MCF 10A (cell line): Measurements from ENCODE around the gene GUCY2C. TPM values are rescaled to one million over a fixed set of nuclear protein-coding genes. Genes with fewer than 3 reads are reported as not detected.

Experiments
- BruUV-seq: library from RNA; stranded (reverse); fragments of 400-500 nt; replicated peaks from 2 replicates; lab custom pipeline; 2021; lab: Mats Ljungman, UMichigan
- CTCF ChIA-PET: fragments of 300-600 bp; sonication (Branson Sonifier 250); formaldehyde crosslinking; extraction: SDS; loops from one replicate; lab custom pipeline; 2021; ENCODE audit warnings: antibody characterized with exemption, inconsistent platforms; lab: Yijun Ruan, JAX
- POLR2A ChIA-PET: fragments of 300-600, 350-650 bp; sonication (Branson Sonifier 250); formaldehyde crosslinking; extraction: SDS; loops from one replicate; lab custom pipeline; 2020; ENCODE audit warnings: antibody characterized with exemption, inconsistent platforms; lab: Yijun Ruan, JAX
- DNase-seq: peaks from one replicate; pipeline ENCODE4 v3.0.0-alpha.2; 2018; ENCODE audit not compliant: unreplicated experiment
- H3K27ac Mint-ChIP-seq: one replicate; pipeline ENCODE4 v1.8.0; 2022; ENCODE audit warnings: mild to moderate bottlenecking, low read depth, mixed read lengths; ENCODE audit not compliant: unreplicated experiment
- H3K27me3 Mint-ChIP-seq: one replicate; pipeline ENCODE4 v1.8.0; 2022; ENCODE audit warnings: mixed read lengths; ENCODE audit not compliant: insufficient read depth, unreplicated experiment
- H3K36me3 Mint-ChIP-seq: one replicate; pipeline ENCODE4 v1.8.0; 2022; ENCODE audit warnings: mild to moderate bottlenecking, moderate library complexity, mixed read lengths; ENCODE audit not compliant: insufficient read depth, unreplicated experiment
- H3K4me1 Mint-ChIP-seq: one replicate; pipeline ENCODE4 v1.8.0; 2022; ENCODE audit warnings: mixed read lengths; ENCODE audit not compliant: insufficient read depth, unreplicated experiment
- H3K4me3 Mint-ChIP-seq: one replicate; pipeline ENCODE4 v1.8.0; 2022; ENCODE audit warnings: mild to moderate bottlenecking, moderate library complexity, mixed read lengths; ENCODE audit not compliant: unreplicated experiment
- H3K9me3 Mint-ChIP-seq: one replicate; pipeline ENCODE4 v1.8.0; 2022; ENCODE audit warnings: mixed read lengths; ENCODE audit not compliant: unreplicated experiment
- CTCF ChIP-seq: fragments of 200-600 bp; IDR thresholded peaks from one replicate; pipeline ENCODE4 v1.8.0; 2022; ENCODE audit warnings: antibody characterized with exemption, mild to moderate bottlenecking; ENCODE audit not compliant: unreplicated experiment
- intact Hi-C: fragments of 100-400 bp; cut with micrococcal nuclease; formaldehyde crosslinking; loops from 2 replicates; pipeline ENCODE4 v1.14.1; 2022
- total RNA-seq: library from RNA; stranded (reverse); gene quantifications from 2 replicates; pipeline ENCODE4 v1.2.3, GENCODE V29; 2022

GUCY2C gene
- total RNA-seq, 1 experiment from 2014 or later = not detected

- no peaks in the 10 kb centered on the region for H3K9me3 Mint-ChIP-seq
- H3K27ac Mint-ChIP-seq = no peak overlapping the region
- POLR2A ChIA-PET = no interaction called here
- H3K4me1 Mint-ChIP-seq = no peaks in the 10 kb centered on the region
- no TSS peak for BruUV-seq
- DNase-seq = no peak
- intact Hi-C loops = no loop called here
- CTCF ChIA-PET = interaction anchor here (1.3 kb wide), 1 partner anchor 316 kb away, joined by 3 read pairs; no protein-coding TSS in a partner anchor
- H3K4me3 Mint-ChIP-seq = no peak overlapping the region
- H3K27me3 Mint-ChIP-seq = no peaks in the 10 kb centered on the region
- H3K36me3 Mint-ChIP-seq = no peaks in the 10 kb centered on the region
- TF ChIP-seq CTCF = no peak
Measured at GRCh38 chr12:14678547-14679150, 17.8 kb downstream of the GUCY2C start.

GRCh38 chr12:14668591-14668990 is 27.8 kb downstream of the GUCY2C start:
- H3K36me3 Mint-ChIP-seq = peaks cover 5% of the 10 kb centered on the region
- intact Hi-C loops = no loop called here
- no peak overlapping the region for H3K27ac Mint-ChIP-seq
- no peak for TF ChIP-seq CTCF
- DNase-seq = no peak
- H3K4me3 Mint-ChIP-seq = no peak overlapping the region
- CTCF ChIA-PET = interaction anchor here (0.6 to 2.8 kb wide), 5 partner anchors 8 to 432 kb away, joined by 4 to 11 read pairs (median 5); no protein-coding TSS in a partner anchor
- POLR2A ChIA-PET = no interaction called here
- no TSS peak for BruUV-seq
- peaks cover 5% of the 10 kb centered on the region for H3K4me1 Mint-ChIP-seq
- no peaks in the 10 kb centered on the region for H3K27me3 Mint-ChIP-seq
- no peaks in the 10 kb centered on the region for H3K9me3 Mint-ChIP-seq

- H3K27ac Mint-ChIP-seq = no peak overlapping the region
- no peaks in the 10 kb centered on the region for H3K9me3 Mint-ChIP-seq
- intact Hi-C loops = no loop called here
- BruUV-seq = no TSS peak
- peaks cover 5% of the 10 kb centered on the region for H3K4me1 Mint-ChIP-seq
- ChIA-PET POLR2A (no interaction called here), CTCF (interaction anchor here (0.6 to 8.2 kb wide), 20 partner anchors 8 to 1315 kb away, joined by 3 to 63 read pairs (median 4); a partner anchor contains a TSS)
- no peaks in the 10 kb centered on the region for H3K27me3 Mint-ChIP-seq
- no peak for TF ChIP-seq CTCF
- no peak for DNase-seq
- H3K36me3 Mint-ChIP-seq = peaks cover 5% of the 10 kb centered on the region
- no peak overlapping the region for H3K4me3 Mint-ChIP-seq
Measured at GRCh38 chr12:14665354-14666348, 30.7 kb downstream of the GUCY2C start.

GRCh38 chr12:14664434-14665023 is 31.9 kb downstream of the GUCY2C start:
- Mint-ChIP-seq H3K36me3 (peaks cover 5% of the 10 kb centered on the region), H3K9me3 (no peaks in the 10 kb centered on the region), H3K4me1 (peaks cover 5% of the 10 kb centered on the region), H3K27me3 (no peaks in the 10 kb centered on the region), H3K4me3 (no peak overlapping the region), H3K27ac (no peak overlapping the region)
- CTCF ChIA-PET = interaction anchor here (0.6 to 8.2 kb wide), 10 partner anchors 9 to 479 kb away, joined by 3 to 63 read pairs (median 4); no protein-coding TSS in a partner anchor
- intact Hi-C loops = loop anchor here (1.0 to 5.0 kb wide), 5 partner anchors 34 to 478 kb away; partner anchors contain the start of gene ATF7IP
- POLR2A ChIA-PET = no interaction called here
- peak; percentile 58 for TF ChIP-seq CTCF
- DNase-seq = peak; percentile 53
- BruUV-seq = no TSS peak
